Measurements from ENCODE around the gene COLEC11. TPM values are rescaled to one million over a fixed set of nuclear protein-coding genes. Genes with fewer than 3 reads are reported as not detected.

COLEC11 gene
- polyA plus RNA-seq, 1 donor (not counting 4 experiments of a cell fraction or from before 2014, with no cell fraction given) = not detected

GRCh38 chr2:3611589-3611988 is 16.7 kb downstream of the COLEC11 start:
- no peak for FAIRE-seq
- H3K4me1 ChIP-seq (ENCODE audit: control insufficient read depth, extremely low read depth, insufficient read depth, low read length) = no peaks in the 10 kb centered on the region
- no peaks in the 10 kb centered on the region for H3K79me2 ChIP-seq (ENCODE audit: control insufficient read depth, insufficient read depth, low read length)
- no peak overlapping the region for H3K9ac ChIP-seq (ENCODE audit: control insufficient read depth, extremely low read depth, insufficient read depth, low read length)
- H3K9me3 ChIP-seq (ENCODE audit: control insufficient read depth, low read depth, low read length) = no peaks in the 10 kb centered on the region
- no peaks in the 10 kb centered on the region for H4K20me1 ChIP-seq (ENCODE audit: control insufficient read depth, extremely low read depth, insufficient read depth, low read length)
- H3K27me3 ChIP-seq (ENCODE audit: control insufficient read depth, extremely low read depth, insufficient read depth, low read length) = peaks cover 3% of the 10 kb centered on the region
- no peaks in the 10 kb centered on the region for H3K36me3 ChIP-seq (ENCODE audit: control insufficient read depth in 2 of 2, extremely low read depth in 1 of 2, insufficient read depth in 2 of 2, low read length in 2 of 2)
- TF ChIP-seq CTCF (optimal IDR thresholded peaks at IDR 0.05 in 1 of 3, IDR thresholded peaks at IDR 0.05 in 1 of 3, conservative IDR thresholded peaks at IDR 0.05 in 1 of 3; ENCODE audit: extremely low read depth in 1 of 3, insufficient read depth in 2 of 3, low read length in 3 of 3) (no peak), EZH2 (IDR thresholded peaks at IDR 0.05; ENCODE audit: low read length) (no peak)
- no peak overlapping the region for H2AFZ ChIP-seq (ENCODE audit: control insufficient read depth, low read length)
- no peaks in the 10 kb centered on the region for H3K9me1 ChIP-seq (ENCODE audit: control insufficient read depth, extremely low read depth, insufficient read depth, low read length)
- H3K4me3 ChIP-seq (ENCODE audit: control insufficient read depth in 2 of 3, extremely low read depth in 1 of 3, insufficient read depth in 2 of 3, low read depth in 1 of 3, low read length in 3 of 3) = no peak overlapping the region
- H3K4me2 ChIP-seq (ENCODE audit: control insufficient read depth, extremely low read depth, insufficient read depth, low read depth, low read length) = no peak overlapping the region
- dilution Hi-C loops (cut with MboI; ENCODE audit: extremely low pct_ligation_motif_present, low sequenced_read_pairs) = no loop called here
- no peak overlapping the region for H3K27ac ChIP-seq (ENCODE audit: control insufficient read depth, insufficient read depth, low read length)
- no peak for DNase-seq (ENCODE audit: low read depth, low spot score)

GRCh38 chr2:3612639-3613523 is 18.0 kb downstream of the COLEC11 start:
- no peak for DNase-seq (ENCODE audit: low read depth, low spot score)
- H2AFZ ChIP-seq (ENCODE audit: control insufficient read depth, low read length) = no peak overlapping the region
- no peaks in the 10 kb centered on the region for H3K79me2 ChIP-seq (ENCODE audit: control insufficient read depth, insufficient read depth, low read length)
- H3K9me1 ChIP-seq (ENCODE audit: control insufficient read depth, extremely low read depth, insufficient read depth, low read length) = no peaks in the 10 kb centered on the region
- TF ChIP-seq CTCF (optimal IDR thresholded peaks at IDR 0.05 in 1 of 3, IDR thresholded peaks at IDR 0.05 in 1 of 3, conservative IDR thresholded peaks at IDR 0.05 in 1 of 3; ENCODE audit: extremely low read depth in 1 of 3, insufficient read depth in 2 of 3, low read length in 3 of 3) (no peak), EZH2 (IDR thresholded peaks at IDR 0.05; ENCODE audit: low read length) (no peak)
- H3K9me3 ChIP-seq (ENCODE audit: control insufficient read depth, low read depth, low read length) = no peaks in the 10 kb centered on the region
- peaks cover 3% of the 10 kb centered on the region for H3K27me3 ChIP-seq (ENCODE audit: control insufficient read depth, extremely low read depth, insufficient read depth, low read length)
- no peaks in the 10 kb centered on the region for H4K20me1 ChIP-seq (ENCODE audit: control insufficient read depth, extremely low read depth, insufficient read depth, low read length)
- H3K4me1 ChIP-seq (ENCODE audit: control insufficient read depth, extremely low read depth, insufficient read depth, low read length) = no peaks in the 10 kb centered on the region
- no peak overlapping the region for H3K27ac ChIP-seq (ENCODE audit: control insufficient read depth, insufficient read depth, low read length)
- dilution Hi-C loops (cut with MboI; ENCODE audit: extremely low pct_ligation_motif_present, low sequenced_read_pairs) = no loop called here
- no peak overlapping the region for H3K9ac ChIP-seq (ENCODE audit: control insufficient read depth, extremely low read depth, insufficient read depth, low read length)
- FAIRE-seq = no peak
- H3K4me3 ChIP-seq (ENCODE audit: control insufficient read depth in 2 of 3, extremely low read depth in 1 of 3, insufficient read depth in 2 of 3, low read depth in 1 of 3, low read length in 3 of 3) = no peak overlapping the region
- H3K36me3 ChIP-seq (ENCODE audit: control insufficient read depth in 2 of 2, extremely low read depth in 1 of 2, insufficient read depth in 2 of 2, low read length in 2 of 2) = no peaks in the 10 kb centered on the region
- no peak overlapping the region for H3K4me2 ChIP-seq (ENCODE audit: control insufficient read depth, extremely low read depth, insufficient read depth, low read depth, low read length)

Measured in keratinocyte (primary cell).